Caco-2 (cell line): ENCODE measurements around the gene P2RX6. TPM values are rescaled to one million over a fixed set of nuclear protein-coding genes. Genes with fewer than 3 reads are reported as not detected.

Experiments used
- BruUV-seq: library from RNA; stranded (reverse); fragments of 400-500 nt; replicated peaks from 2 replicates; lab custom pipeline; 2021; lab: Mats Ljungman, UMichigan
- CTCF ChIA-PET: fragments of 300-600 bp; sonication (Branson Sonifier 250); formaldehyde crosslinking; loops from one replicate; lab custom pipeline; 2022; ENCODE audit warnings: antibody characterized with exemption; lab: Charles Lee
- POLR2A ChIA-PET: fragments of 300-600 bp; sonication (Branson Sonifier 250); formaldehyde crosslinking; loops from one replicate; lab custom pipeline; 2022; ENCODE audit warnings: antibody characterized with exemption; lab: Charles Lee
- DNase-seq, 2 experiments: peaks; one replicate each; pipeline versions ENCODE4 v3.0.0 to v3.0.0-alpha.2; 2020 to 2022
- H3K27me3 ChIP-seq: replicated peaks from 2 replicates; pipeline ENCODE4 v1.6.0; 2011; ENCODE audit warnings: low read length; ENCODE audit not compliant: control insufficient read depth, insufficient read depth
- H3K36me3 ChIP-seq: 2 replicates; pipeline ENCODE4 v1.5.1; 2011; ENCODE audit warnings: low read length; ENCODE audit not compliant: control insufficient read depth, insufficient read depth
- H3K4me1 ChIP-seq: fragments of 250-450 bp; sonication (Bioruptor Pico); 2 replicates; pipeline ENCODE4 v1.5.1; 2020; ENCODE audit warnings: mild to moderate bottlenecking
- H3K4me3 ChIP-seq: 2 replicates; pipeline ENCODE4 v1.5.1; 2011; ENCODE audit warnings: low read depth, mild to moderate bottlenecking, control low read depth, low read length
- H3K9me3 ChIP-seq: fragments of 250-450 bp; sonication (Bioruptor Pico); 2 replicates; pipeline ENCODE4 v1.5.1; 2020; ENCODE audit warnings: mild to moderate bottlenecking, moderate library complexity
- H3K27ac Mint-ChIP-seq: one replicate; pipeline ENCODE4 v1.8.0; 2022; ENCODE audit warnings: mixed read lengths; ENCODE audit not compliant: unreplicated experiment
- H3K27me3 Mint-ChIP-seq: one replicate; pipeline ENCODE4 v1.8.0; 2022; ENCODE audit warnings: mixed read lengths; ENCODE audit not compliant: insufficient read depth, unreplicated experiment
- H3K36me3 Mint-ChIP-seq: one replicate; pipeline ENCODE4 v1.8.0; 2022; ENCODE audit warnings: mild to moderate bottlenecking, mixed read lengths; ENCODE audit not compliant: insufficient read depth, unreplicated experiment
- H3K4me1 Mint-ChIP-seq: one replicate; pipeline ENCODE4 v1.8.0; 2022; ENCODE audit warnings: low read depth, mixed read lengths; ENCODE audit not compliant: unreplicated experiment
- H3K4me3 Mint-ChIP-seq: one replicate; pipeline ENCODE4 v1.8.0; 2022; ENCODE audit warnings: mild to moderate bottlenecking, moderate library complexity, mixed read lengths; ENCODE audit not compliant: unreplicated experiment
- H3K9me3 Mint-ChIP-seq: one replicate; pipeline ENCODE4 v1.8.0; 2022; ENCODE audit warnings: mixed read lengths; ENCODE audit not compliant: unreplicated experiment
- CTCF ChIP-seq, 2 experiments: fragments of 200-600 bp in 1 of 2; IDR thresholded peaks; 1 replicate in 1 of 2; 2 replicates in 1 of 2; pipeline versions ENCODE4 v1.5.1 to v1.8.0; 2011 to 2022; ENCODE audit warnings: antibody characterized with exemption in 1 of 2, control low read depth in 1 of 2, inconsistent platforms in 1 of 2, low read depth in 1 of 2, low read length in 1 of 2, mild to moderate bottlenecking in 1 of 2, moderate library complexity in 1 of 2; ENCODE audit not compliant: insufficient read depth in 1 of 2, severe bottlenecking in 1 of 2, unreplicated experiment in 1 of 2
- intact Hi-C: fragments of 100-400 bp; cut with micrococcal nuclease; formaldehyde crosslinking; loops from one replicate; pipeline ENCODE4 v1.10.0; 2022; ENCODE audit not compliant: unreplicated experiment
- total RNA-seq: library from RNA; stranded (reverse); gene quantifications from 2 replicates; pipeline ENCODE4 v1.2.3, GENCODE V29; 2022

P2RX6 gene
- total RNA-seq, 1 experiment from 2014 or later = 0.11 TPM

GRCh38 chr22:20975541-20976290, 39.2 kb upstream of the P2RX6 start:
- no peaks in the 10 kb centered on the region for H3K27me3 Mint-ChIP-seq
- intact Hi-C loops = no loop called here
- peak overlapping the region; percentile 41 for H3K27ac Mint-ChIP-seq

DNA sequence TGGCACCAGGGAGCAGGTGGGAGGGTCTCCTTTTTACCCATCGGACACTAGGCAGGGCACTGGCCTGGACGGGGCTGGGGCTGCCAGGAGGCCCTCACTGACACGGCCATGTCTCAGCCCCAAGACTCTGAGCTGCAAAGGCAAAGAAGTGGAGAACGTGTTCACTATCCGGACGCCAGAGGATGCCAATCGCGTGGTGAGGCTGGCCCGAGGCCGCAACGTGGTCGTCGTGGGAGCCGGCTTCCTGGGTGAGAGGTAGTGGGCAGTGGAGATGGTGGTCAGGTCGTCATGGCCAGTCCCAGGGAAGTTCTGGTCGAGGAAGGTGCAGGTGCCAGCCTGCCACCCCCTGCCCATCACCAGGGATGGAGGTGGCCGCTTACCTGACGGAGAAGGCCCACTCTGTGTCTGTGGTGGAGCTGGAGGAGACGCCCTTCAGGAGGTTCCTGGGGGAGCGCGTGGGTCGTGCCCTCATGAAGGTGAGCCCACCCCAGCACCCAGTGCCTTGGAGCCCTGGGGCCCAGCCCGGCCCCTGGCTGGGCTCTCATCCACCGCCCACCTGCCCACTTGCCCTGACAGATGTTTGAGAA, 38.6 kb upstream of the P2RX6 start:
- Histone ChIP-seq H3K36me3 (no peaks in the 10 kb centered on the region), H3K4me3 (no peak overlapping the region), H3K27me3 (no peaks in the 10 kb centered on the region; the same call in 1 of the 2 replicates), H3K9me3 (0 out of 2 replicates have a peak, but pooled peaks cover 3% of the 10 kb centered on the region), H3K4me1 (peaks cover 7% of the 10 kb centered on the region; the same call in 1 of the 2 replicates)
- no TSS peak for BruUV-seq
- Mint-ChIP-seq H3K27me3 (no peaks in the 10 kb centered on the region), H3K4me1 (no peaks in the 10 kb centered on the region), H3K4me3 (no peak overlapping the region), H3K36me3 (no peaks in the 10 kb centered on the region), H3K27ac (no peak overlapping the region), H3K9me3 (peaks cover 8% of the 10 kb centered on the region)
- POLR2A ChIA-PET = no interaction called here
- no peak for DNase-seq
- intact Hi-C loops = no loop called here
- TF ChIP-seq CTCF (IDR thresholded peaks at IDR 0.05; ENCODE audit: insufficient read depth in 1 of 2, low read depth in 1 of 2, low read length in 1 of 2, severe bottlenecking in 1 of 2, unreplicated experiment in 1 of 2) = no peak
- CTCF ChIA-PET = no interaction called here

More at GRCh38 chr22:20975541-20976290, 39.2 kb upstream of the P2RX6 start:
- no peak overlapping the region for H3K4me3 ChIP-seq
- CTCF ChIA-PET = no interaction called here
- H3K4me1 Mint-ChIP-seq = no peaks in the 10 kb centered on the region
- H3K4me1 ChIP-seq = 0 out of 2 replicates have a peak, but pooled peaks cover under 1% of the 10 kb centered on the region
- H3K9me3 ChIP-seq = 0 out of 2 replicates have a peak, but pooled peaks cover 3% of the 10 kb centered on the region
- TF ChIP-seq CTCF (IDR thresholded peaks at IDR 0.05; ENCODE audit: insufficient read depth in 1 of 2, low read depth in 1 of 2, low read length in 1 of 2, severe bottlenecking in 1 of 2, unreplicated experiment in 1 of 2) = no peak
- H3K27me3 ChIP-seq = no peaks in the 10 kb centered on the region; the same call in 1 of the 2 replicates
- peaks cover 8% of the 10 kb centered on the region for H3K9me3 Mint-ChIP-seq
- H3K36me3 ChIP-seq = no peaks in the 10 kb centered on the region
- no peaks in the 10 kb centered on the region for H3K36me3 Mint-ChIP-seq
- BruUV-seq = no TSS peak
- no peak for DNase-seq
- no peak overlapping the region for H3K4me3 Mint-ChIP-seq
- POLR2A ChIA-PET = no interaction called here

- ChIA-PET POLR2A (no interaction called here), CTCF (no interaction called here)
- intact Hi-C loops = no loop called here
- Histone ChIP-seq H3K4me3 (no peak overlapping the region), H3K36me3 (no peaks in the 10 kb centered on the region), H3K27me3 (no peaks in the 10 kb centered on the region; the same call in 1 of the 2 replicates), H3K9me3 (0 out of 2 replicates have a peak, but pooled peaks cover 3% of the 10 kb centered on the region), H3K4me1 (peaks cover 7% of the 10 kb centered on the region; the same call in 1 of the 2 replicates)
- H3K36me3 Mint-ChIP-seq = peaks cover 5% of the 10 kb centered on the region
- TF ChIP-seq CTCF (IDR thresholded peaks at IDR 0.05; ENCODE audit: insufficient read depth in 1 of 2, low read depth in 1 of 2, low read length in 1 of 2, severe bottlenecking in 1 of 2, unreplicated experiment in 1 of 2) = no peak
- no TSS peak for BruUV-seq
- no peak overlapping the region for H3K27ac Mint-ChIP-seq
- no peaks in the 10 kb centered on the region for H3K4me1 Mint-ChIP-seq
- DNase-seq = no peak
- no peaks in the 10 kb centered on the region for H3K27me3 Mint-ChIP-seq
- peaks cover 8% of the 10 kb centered on the region for H3K9me3 Mint-ChIP-seq
- no peak overlapping the region for H3K4me3 Mint-ChIP-seq
Measured at GRCh38 chr22:20977019-20977418, 37.9 kb upstream of the P2RX6 start.
